ENCODE measurements around the gene PIK3CG.
"Not testable (repeated sequence)": the region's sequence is repeated elsewhere in the genome, so short reads cannot be mapped to it uniquely, and the experiment has no call there.

The PIK3CG gene

GRCh38 chr7:106938803-106939202 lies 73.7 kb downstream of the PIK3CG start:
- no peak for DNase-seq (ENCODE audit: low read depth)

GRCh38 chr7:106944035-106944665 lies 79.1 kb downstream of the PIK3CG start:
- no peak for DNase-seq (ENCODE audit: low read depth)

GRCh38 chr7:106947244-106947728 lies 82.2 kb downstream of the PIK3CG start:
- peak; percentile 68 for DNase-seq (ENCODE audit: low read depth)

- DNase-seq (ENCODE audit: low read depth) = no peak
These were observed 87.0 kb downstream of the PIK3CG start for GRCh38 chr7:106952001-106952657.

- no peak for DNase-seq (ENCODE audit: low read depth)
These were observed 87.7 kb downstream of the PIK3CG start for GRCh38 chr7:106952658-106953231.

- DNase-seq (ENCODE audit: low read depth) = no peak
These were observed 89.8 kb downstream of the PIK3CG start for GRCh38 chr7:106954840-106955239.

GRCh38 chr7:106955857-106956256 lies 90.8 kb downstream of the PIK3CG start:
- not testable (repeated sequence) for DNase-seq (ENCODE audit: low read depth)
